Suprapubic skin (tissue), 4 donors: ENCODE measurements around the gene RGS7. TPM values are rescaled to one million over a fixed set of nuclear protein-coding genes. Genes with fewer than 3 reads are reported as not detected.

ENCODE experiments used
- DNase-seq, 2 donors: peaks; one replicate each; pipeline ENCODE4 v3.0.0-alpha.2; 2019; ENCODE audit warnings: low spot score in 2 of 2
- H3K27ac ChIP-seq: fragments of 200-600 bp; sonication (generic); one replicate; pipeline ENCODE4 v1.5.1; 2019
- H3K27me3 ChIP-seq: fragments of 200-600 bp; sonication (generic); one replicate; pipeline ENCODE4 v1.5.1; 2019
- H3K36me3 ChIP-seq: fragments of 200-600 bp; sonication (generic); one replicate; pipeline ENCODE4 v1.5.1; 2019
- H3K4me1 ChIP-seq: fragments of 200-600 bp; sonication (generic); one replicate; pipeline ENCODE4 v1.5.1; 2019
- H3K4me3 ChIP-seq: fragments of 200-600 bp; sonication (generic); one replicate; pipeline ENCODE4 v1.5.1; 2019; ENCODE audit warnings: mild to moderate bottlenecking
- H3K9me3 ChIP-seq: fragments of 200-600 bp; sonication (generic); one replicate; pipeline ENCODE4 v1.5.1; 2019
- CTCF ChIP-seq, 2 donors: fragments of 200-600 bp in 1 of 2; fragments of 450-650 bp in 1 of 2; sonication (generic) in 1 of 2; IDR thresholded peaks; one replicate each; pipeline ENCODE4 v1.5.1; 2016 to 2019; ENCODE audit warnings: antibody characterized with exemption in 2 of 2, mild to moderate bottlenecking in 1 of 2, moderate library complexity in 1 of 2
- EP300 ChIP-seq: sonication (generic); formaldehyde crosslinking; IDR thresholded peaks from one replicate; pipeline ENCODE4 v1.6.1; 2017; ENCODE audit warnings: antibody characterized with exemption
- POLR2A ChIP-seq, 2 donors: fragments of 450-650 bp; IDR thresholded peaks; one replicate each; pipeline ENCODE4 v1.6.1; 2017; ENCODE audit warnings: antibody characterized with exemption in 2 of 2, mild to moderate bottlenecking in 2 of 2, moderate library complexity in 2 of 2
- POLR2AphosphoS5 ChIP-seq, 3 donors: sonication (generic); formaldehyde crosslinking; IDR thresholded peaks; one replicate each; pipeline ENCODE4 v1.6.1; 2017; ENCODE audit warnings: antibody characterized with exemption in 3 of 3
- WGBS: methylation state at CpG from one replicate; pipeline ENCODE4 v1.1.5; 2018; 5-methylcytosine and 5-hydroxymethylcytosine counted together
- total RNA-seq, 4 donors: library from RNA; depleted of rRNA; stranded (reverse); fragments of >200 nt; gene quantifications; one replicate each; pipeline ENCODE4 v1.1.0, GENCODE V29; 2016

RGS7 gene
- total RNA-seq, 4 donors from 2014 or later: not detected

DNA sequence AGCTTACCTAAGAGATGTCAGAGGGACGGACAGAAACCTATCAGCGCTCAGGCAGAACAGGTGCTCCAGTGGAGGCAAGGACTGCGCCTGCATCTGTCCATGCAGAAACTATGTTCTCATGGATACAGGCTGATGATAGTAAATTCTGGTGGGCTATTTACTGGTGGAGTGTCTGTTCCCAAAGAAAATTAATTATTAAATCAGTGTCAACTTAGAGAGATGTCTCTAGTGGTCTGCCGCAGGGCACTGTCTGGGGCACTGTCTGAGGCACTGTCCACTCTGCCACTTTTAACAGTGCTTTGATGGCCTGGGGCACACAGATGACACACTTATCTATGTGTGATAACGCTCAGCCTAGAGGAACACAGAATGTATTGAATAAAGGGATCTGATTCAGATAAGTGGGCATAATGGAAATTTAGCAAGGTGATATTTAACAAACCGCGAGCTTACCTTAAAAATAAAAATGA is 148.1 kb downstream of the RGS7 start:
- TF ChIP-seq EP300 (no peak), CTCF (IDR thresholded peaks at IDR 0.05) (no peak), POLR2AphosphoS5 (IDR thresholded peaks at IDR 0.05) (no peak), POLR2A (IDR thresholded peaks at IDR 0.05) (no peak)
- H3K4me3 ChIP-seq: no peak overlapping the region

GRCh38 chr1:241203817-241204216 is 153.2 kb downstream of the RGS7 start:
- Histone ChIP-seq H3K36me3 (no peaks in the 10 kb centered on the region), H3K27me3 (no peaks in the 10 kb centered on the region), H3K27ac (no peak overlapping the region), H3K4me1 (no peaks in the 10 kb centered on the region), H3K4me3 (no peak overlapping the region), H3K9me3 (no peaks in the 10 kb centered on the region)
- 83% methylated on average over 1 of the region's 1 CpG for WGBS
- TF ChIP-seq POLR2A (IDR thresholded peaks at IDR 0.05) (no peak), POLR2AphosphoS5 (IDR thresholded peaks at IDR 0.05) (no peak), CTCF (IDR thresholded peaks at IDR 0.05) (no peak), EP300 (no peak)
- no peak for DNase-seq

More for the DNA sequence above, 148.1 kb downstream of the RGS7 start:
- Histone ChIP-seq H3K9me3 (no peaks in the 10 kb centered on the region), H3K27me3 (no peaks in the 10 kb centered on the region), H3K4me1 (no peaks in the 10 kb centered on the region), H3K27ac (no peak overlapping the region), H3K36me3 (no peaks in the 10 kb centered on the region)
- WGBS: 84% methylated on average over 7 of the region's 7 CpGs
- DNase-seq: no peak

GRCh38 chr1:241202401-241202800 is 154.6 kb downstream of the RGS7 start:
- WGBS: 19% methylated on average over 4 of the region's 4 CpGs
- H3K9me3 ChIP-seq: no peaks in the 10 kb centered on the region

DNA sequence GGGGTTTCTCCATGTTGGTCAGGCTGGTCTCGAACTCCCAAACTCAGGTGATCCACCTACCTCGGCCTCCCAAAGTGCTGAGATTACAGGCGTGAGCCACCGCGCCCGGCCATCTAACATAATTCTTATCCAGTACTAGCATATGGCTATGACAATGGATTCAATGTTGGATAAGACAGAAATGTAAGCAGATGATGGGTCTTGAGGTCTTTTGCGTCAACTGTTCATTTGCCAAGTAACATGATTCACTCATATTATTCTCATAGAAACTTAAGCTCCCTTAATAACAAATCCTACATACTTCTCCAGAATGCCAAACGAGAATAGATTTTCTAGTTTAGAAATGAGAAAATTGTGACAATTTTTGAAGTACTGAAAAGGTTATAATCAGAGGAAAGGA is 170.3 kb downstream of the RGS7 start:
- Histone ChIP-seq H3K27me3 (no peaks in the 10 kb centered on the region), H3K4me1 (no peaks in the 10 kb centered on the region), H3K4me3 (no peak overlapping the region), H3K36me3 (no peaks in the 10 kb centered on the region), H3K9me3 (peaks cover 2% of the 10 kb centered on the region), H3K27ac (no peak overlapping the region)
- DNase-seq: no peak
- no peak for TF ChIP-seq CTCF (IDR thresholded peaks at IDR 0.05)
- no peak for TF ChIP-seq POLR2A (IDR thresholded peaks at IDR 0.05)
- TF ChIP-seq POLR2AphosphoS5 (IDR thresholded peaks at IDR 0.05): no peak
- TF ChIP-seq EP300: no peak
- 80% methylated on average over 8 of the region's 8 CpGs for WGBS

More at GRCh38 chr1:241202401-241202800, 154.6 kb downstream of the RGS7 start:
- DNase-seq: no peak
- Histone ChIP-seq H3K4me1 (no peaks in the 10 kb centered on the region), H3K27ac (no peak overlapping the region), H3K4me3 (no peak overlapping the region), H3K36me3 (no peaks in the 10 kb centered on the region), H3K27me3 (no peaks in the 10 kb centered on the region)
- no peak for TF ChIP-seq POLR2AphosphoS5 (IDR thresholded peaks at IDR 0.05)
- no peak for TF ChIP-seq CTCF (IDR thresholded peaks at IDR 0.05)
- TF ChIP-seq EP300: no peak
- no peak for TF ChIP-seq POLR2A (IDR thresholded peaks at IDR 0.05)

DNA sequence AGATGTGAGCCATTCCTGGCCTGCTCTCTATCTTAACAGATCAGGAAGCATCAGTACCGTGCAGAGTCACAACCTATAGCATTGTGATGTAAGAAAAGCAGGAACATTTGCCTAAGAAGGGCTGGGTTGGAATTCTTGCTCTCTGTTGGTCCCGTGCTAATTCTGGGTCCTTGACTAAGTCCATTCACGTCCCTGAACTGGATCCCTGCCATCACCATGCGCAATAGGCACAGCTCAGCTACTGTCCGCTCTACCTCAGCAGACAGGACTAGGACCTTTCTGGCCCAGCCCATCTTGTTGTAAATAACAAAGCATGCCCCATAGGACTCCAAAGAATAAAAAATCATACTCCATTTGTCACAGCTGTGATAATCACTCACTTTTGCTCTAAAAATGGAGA is 175.0 kb downstream of the RGS7 start:
- no peaks in the 10 kb centered on the region for H3K36me3 ChIP-seq
- 80% methylated on average over 5 of the region's 5 CpGs for WGBS
- DNase-seq: no peak
- H3K4me3 ChIP-seq: no peak overlapping the region
- no peaks in the 10 kb centered on the region for H3K27me3 ChIP-seq
- no peaks in the 10 kb centered on the region for H3K9me3 ChIP-seq
- H3K27ac ChIP-seq: no peak overlapping the region
- TF ChIP-seq CTCF (IDR thresholded peaks at IDR 0.05): no peak
- no peak for TF ChIP-seq EP300
- no peak for TF ChIP-seq POLR2A (IDR thresholded peaks at IDR 0.05)
- TF ChIP-seq POLR2AphosphoS5 (IDR thresholded peaks at IDR 0.05): no peak
- H3K4me1 ChIP-seq: no peaks in the 10 kb centered on the region
